Subcutaneous adipose tissue (tissue), 4 donors: ENCODE data around the gene CACNA1H. TPM values are rescaled to one million over a fixed set of nuclear protein-coding genes. Genes with fewer than 3 reads are reported as not detected.

Source experiments
- total RNA-seq, 4 donors: library from RNA; depleted of rRNA; stranded (reverse); fragments of >200 nt; gene quantifications; one replicate each; pipeline ENCODE4 v1.1.0, GENCODE V29; 2016
- TF ChIP-seq, protein P1 (sequence below): fragments of 450-650 bp; IDR thresholded peaks from one replicate; pipeline ENCODE4 v1.5.1; 2016; ENCODE audit warnings: low read depth, mild to moderate bottlenecking, control low read depth, antibody characterized with exemption, moderate library complexity

The CACNA1H gene
- total RNA-seq, 4 donors from 2014 or later = 0.51 to 13.9 (median 3.1) TPM

DNA sequence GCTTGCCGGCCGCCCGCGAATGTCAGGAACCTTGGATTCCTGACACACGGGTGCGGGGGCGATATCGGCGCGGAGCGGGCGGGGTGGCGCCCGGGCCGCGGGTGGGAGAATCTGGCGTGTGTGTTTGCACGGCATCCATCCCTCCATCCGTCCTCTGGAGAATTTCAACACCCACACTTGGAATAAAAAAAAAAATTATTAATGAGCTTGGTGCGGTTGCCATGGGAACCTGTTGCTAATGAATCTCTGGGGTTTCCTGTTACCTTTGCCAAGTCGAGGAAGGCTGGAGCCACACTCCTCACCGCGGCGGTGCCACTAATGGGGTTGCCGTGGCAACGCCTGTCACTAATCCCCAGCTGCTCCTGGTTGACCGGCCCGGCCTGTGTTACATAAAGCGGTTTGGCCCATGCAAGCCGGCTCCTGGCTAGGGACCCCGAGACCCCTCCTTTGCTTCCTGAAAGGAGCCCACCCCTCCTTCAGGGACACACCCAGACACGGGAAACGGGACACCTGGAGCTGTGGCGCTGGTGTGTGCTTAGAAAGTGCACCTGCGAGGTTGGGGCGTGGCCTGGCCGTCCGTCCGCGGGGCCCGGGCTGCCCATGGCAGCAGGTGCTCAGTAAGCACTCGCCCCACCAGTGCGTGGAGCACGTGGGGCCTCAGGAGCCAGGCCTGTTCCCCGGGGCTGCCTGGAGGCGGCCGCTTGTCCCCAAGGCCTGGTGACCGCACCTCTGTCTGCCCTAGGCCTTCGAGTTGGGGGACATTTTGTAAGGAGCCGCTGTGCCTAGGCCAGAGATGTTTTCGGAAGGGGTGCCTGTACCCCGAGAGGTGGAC is 14.6 kb downstream of the CACNA1H start:
- TF ChIP-seq, protein P1, sequence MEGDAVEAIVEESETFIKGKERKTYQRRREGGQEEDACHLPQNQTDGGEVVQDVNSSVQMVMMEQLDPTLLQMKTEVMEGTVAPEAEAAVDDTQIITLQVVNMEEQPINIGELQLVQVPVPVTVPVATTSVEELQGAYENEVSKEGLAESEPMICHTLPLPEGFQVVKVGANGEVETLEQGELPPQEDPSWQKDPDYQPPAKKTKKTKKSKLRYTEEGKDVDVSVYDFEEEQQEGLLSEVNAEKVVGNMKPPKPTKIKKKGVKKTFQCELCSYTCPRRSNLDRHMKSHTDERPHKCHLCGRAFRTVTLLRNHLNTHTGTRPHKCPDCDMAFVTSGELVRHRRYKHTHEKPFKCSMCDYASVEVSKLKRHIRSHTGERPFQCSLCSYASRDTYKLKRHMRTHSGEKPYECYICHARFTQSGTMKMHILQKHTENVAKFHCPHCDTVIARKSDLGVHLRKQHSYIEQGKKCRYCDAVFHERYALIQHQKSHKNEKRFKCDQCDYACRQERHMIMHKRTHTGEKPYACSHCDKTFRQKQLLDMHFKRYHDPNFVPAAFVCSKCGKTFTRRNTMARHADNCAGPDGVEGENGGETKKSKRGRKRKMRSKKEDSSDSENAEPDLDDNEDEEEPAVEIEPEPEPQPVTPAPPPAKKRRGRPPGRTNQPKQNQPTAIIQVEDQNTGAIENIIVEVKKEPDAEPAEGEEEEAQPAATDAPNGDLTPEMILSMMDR = no peak

DNA sequence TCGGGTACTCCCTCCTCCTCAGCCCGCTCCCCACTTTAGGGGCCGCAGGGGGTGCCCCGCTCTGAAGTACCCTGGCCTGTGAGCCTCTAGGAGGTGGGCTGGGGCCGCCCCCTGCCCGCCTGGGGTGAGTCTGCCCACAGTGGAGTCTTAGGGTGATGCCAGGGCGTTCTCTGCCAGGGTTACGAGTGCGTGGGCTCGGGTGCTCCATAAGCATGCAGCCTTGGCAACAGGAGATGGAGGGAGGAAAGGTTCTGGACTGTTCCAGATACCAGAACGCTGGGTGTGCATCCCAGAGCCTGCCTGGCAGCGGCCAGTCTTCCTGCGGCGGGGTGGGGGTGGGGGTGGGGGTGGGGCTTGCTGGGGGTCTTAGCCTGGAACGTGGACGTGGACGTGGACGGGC is 15.9 kb downstream of the CACNA1H start:
- TF ChIP-seq, protein P1 = no peak

DNA sequence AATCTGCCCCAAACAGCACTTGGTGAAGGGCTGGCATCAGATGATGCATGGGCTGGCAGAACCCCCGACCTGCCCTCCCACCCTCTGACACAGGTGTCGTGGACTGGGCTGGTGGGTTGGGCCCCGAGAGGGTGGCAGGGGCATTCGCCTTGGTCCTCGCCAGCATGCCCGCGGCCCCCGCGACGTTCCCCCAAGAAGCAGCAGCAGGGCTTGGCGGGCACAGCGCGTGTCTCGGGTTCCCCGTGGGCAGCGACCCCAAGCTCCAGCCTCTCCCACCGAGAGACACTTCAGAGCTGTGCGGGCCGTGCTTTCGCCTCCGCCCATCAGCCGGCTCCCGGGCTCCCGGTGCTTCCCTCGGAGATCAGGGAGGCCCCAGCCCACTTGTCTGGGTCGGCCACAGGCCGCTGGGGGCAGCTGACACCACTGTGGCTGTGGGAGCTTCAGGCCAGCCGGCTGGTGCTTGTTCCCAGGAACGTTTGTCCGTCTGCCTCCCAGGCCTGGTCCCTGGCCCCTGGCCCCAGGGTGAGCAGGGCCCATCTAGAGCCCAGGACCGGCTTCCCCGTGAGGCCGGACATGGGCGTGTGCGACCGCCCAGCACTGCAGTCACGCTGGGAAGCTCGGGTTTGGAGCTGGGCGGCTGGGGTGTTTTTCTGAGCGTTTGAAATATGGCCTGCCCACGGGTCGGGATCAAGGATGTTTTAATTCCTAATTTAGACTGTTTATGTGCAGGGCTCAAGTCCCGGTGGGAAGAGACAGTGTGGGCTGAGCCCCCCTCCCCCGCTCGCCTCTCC is 16.6 kb downstream of the CACNA1H start:
- TF ChIP-seq, protein P1 = no peak

DNA sequence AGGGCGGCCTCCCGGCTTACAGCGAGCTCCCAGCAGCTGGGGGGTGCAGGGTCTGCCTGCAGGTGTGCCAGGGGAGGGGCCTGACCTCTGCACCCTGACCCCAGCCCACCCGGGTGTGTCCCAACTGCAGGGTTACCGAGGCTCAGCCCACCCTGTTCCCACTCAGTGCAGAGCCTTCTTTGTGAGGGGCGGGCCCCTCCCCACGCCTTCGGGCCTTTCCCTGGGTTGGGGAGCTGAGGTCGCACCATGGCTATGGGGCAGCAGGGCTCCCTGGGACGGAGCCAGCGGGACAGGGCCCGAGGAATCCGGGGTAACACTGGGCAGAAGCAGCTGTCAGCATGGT is 17.1 kb downstream of the CACNA1H start:
- TF ChIP-seq, protein P1 = no peak

DNA sequence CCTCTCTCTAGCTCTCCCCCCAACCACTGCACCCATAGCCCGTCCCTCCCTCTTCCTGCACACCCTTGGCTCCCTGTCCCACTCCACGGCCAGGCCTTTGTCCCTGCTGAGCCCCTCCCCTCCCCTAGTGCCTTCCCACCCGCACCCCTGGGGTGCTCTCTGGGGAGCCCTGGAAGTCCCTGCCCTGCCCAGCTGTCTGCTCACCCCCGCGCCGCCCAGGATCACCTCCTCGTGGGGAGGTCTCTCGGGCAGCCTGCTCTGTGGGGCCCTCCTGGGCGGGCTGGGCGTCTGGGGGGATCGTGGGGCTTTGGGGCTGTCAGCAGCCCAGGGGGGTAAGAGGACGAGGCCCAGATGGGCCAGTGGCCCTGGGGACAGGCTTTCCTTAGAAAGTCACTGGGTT is 18.1 kb downstream of the CACNA1H start:
- TF ChIP-seq, protein P1 = no peak

DNA sequence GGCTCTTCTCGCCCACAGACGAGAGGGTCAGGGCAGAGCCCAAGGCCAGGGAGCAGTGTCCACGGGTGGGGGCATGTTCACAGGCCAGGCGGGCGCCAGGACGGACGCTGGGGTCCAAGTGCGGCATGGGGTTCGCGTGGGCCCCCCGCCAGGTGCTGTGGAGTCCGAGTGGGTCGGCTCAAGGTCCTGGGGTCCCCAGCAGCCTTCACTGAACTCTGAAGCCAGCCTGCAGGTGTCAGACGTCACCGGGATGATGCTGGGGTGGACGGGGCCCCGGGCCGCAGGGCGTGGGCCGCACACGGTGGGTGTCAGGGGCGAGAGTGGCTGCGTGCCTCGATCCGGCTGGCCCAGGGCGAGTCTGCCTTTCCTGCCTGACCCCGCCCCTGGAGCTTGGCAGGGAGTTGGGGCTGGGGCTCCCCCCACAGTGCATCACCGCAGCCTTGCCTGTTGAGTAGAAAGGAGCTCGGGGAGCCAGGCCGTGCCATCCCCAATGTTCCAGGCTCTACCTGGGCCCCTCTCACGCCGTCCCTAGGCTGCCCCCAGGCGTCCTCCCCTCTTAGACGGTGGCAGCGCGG is 19.0 kb downstream of the CACNA1H start:
- TF ChIP-seq, protein P1 = no peak

DNA sequence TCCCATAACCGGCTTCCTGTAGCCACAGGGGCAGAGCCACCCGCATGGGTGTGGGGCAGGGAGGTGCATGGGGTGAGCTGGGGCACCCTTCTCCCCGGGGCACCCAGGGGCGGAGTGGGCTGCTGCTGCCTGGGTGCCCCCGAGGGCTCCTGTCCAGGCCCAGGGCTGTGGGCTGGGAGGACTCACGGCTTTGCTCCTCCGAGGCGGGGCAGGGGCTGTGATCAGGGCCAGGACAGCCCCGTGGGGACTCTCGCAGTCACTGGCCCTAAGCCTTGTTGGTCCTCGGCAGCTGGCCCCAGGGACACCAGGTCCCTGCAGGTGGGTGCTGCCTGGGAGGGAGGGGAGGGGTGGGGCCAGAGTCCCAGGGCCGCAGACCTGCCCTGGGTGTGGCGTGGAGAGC is 19.7 kb downstream of the CACNA1H start:
- TF ChIP-seq, protein P1 = no peak
